ENCODE results near the gene VPS37B. TPM values are rescaled to one million over a fixed set of nuclear protein-coding genes. Genes with fewer than 3 reads are reported as not detected.

The VPS37B gene
- total RNA-seq, 6 experiments from 2014 or later: 5.2 to 6.7 (median 6.0) TPM

DNA sequence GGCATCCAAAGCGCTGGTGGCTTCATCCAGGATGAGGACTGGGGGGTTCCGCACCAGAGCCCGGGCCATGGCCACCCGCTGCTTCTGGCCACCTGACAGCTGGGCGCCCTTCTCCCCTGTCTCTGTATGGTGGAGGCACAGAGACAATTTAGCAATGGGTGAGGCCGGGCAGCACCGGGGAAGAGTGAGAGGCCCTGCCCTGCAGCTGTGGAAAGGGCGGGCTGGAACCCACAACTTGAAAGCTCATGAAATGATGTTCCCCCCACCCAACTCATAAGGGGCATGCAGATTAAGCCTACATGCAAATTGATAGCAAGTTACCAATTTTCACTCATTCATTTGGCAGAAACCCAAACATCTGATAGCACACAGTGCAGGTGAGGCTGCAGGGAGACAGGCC lies 36.3 kb upstream of the VPS37B start:
- Histone ChIP-seq H3K27ac (no peak overlapping the region), H3K9me3 (no peaks in the 10 kb centered on the region), H3K27me3 (no peaks in the 10 kb centered on the region), H3K4me3 (no peak overlapping the region), H3K36me3 (no peaks in the 10 kb centered on the region), H3K4me1 (peaks cover 0 to 11% (median 2%) of the 10 kb centered on the region in 4 donors)
- no peak for ATAC-seq
- TF ChIP-seq, protein P1, sequence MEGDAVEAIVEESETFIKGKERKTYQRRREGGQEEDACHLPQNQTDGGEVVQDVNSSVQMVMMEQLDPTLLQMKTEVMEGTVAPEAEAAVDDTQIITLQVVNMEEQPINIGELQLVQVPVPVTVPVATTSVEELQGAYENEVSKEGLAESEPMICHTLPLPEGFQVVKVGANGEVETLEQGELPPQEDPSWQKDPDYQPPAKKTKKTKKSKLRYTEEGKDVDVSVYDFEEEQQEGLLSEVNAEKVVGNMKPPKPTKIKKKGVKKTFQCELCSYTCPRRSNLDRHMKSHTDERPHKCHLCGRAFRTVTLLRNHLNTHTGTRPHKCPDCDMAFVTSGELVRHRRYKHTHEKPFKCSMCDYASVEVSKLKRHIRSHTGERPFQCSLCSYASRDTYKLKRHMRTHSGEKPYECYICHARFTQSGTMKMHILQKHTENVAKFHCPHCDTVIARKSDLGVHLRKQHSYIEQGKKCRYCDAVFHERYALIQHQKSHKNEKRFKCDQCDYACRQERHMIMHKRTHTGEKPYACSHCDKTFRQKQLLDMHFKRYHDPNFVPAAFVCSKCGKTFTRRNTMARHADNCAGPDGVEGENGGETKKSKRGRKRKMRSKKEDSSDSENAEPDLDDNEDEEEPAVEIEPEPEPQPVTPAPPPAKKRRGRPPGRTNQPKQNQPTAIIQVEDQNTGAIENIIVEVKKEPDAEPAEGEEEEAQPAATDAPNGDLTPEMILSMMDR (IDR thresholded peaks at IDR 0.05): no peak
- TF ChIP-seq POLR2A (IDR thresholded peaks at IDR 0.05): no peak
- DNase-seq: no peak
- 100% methylated on average over 3 of the region's 8 CpGs for WGBS (ENCODE audit: insufficient coverage, low coverage, low lambda C conversion rate, missing lambda C conversion rate)
- intact Hi-C loops (cut with DNase I): no loop called here

- H3K4me1 ChIP-seq: peaks cover 0 to 8% (median 2%) of the 10 kb centered on the region in 4 donors
- DNase-seq (no peak), ATAC-seq (no peak)
These were observed 33.9 kb upstream of the VPS37B start for GRCh38 chr12:122929812-122930211.

DNA sequence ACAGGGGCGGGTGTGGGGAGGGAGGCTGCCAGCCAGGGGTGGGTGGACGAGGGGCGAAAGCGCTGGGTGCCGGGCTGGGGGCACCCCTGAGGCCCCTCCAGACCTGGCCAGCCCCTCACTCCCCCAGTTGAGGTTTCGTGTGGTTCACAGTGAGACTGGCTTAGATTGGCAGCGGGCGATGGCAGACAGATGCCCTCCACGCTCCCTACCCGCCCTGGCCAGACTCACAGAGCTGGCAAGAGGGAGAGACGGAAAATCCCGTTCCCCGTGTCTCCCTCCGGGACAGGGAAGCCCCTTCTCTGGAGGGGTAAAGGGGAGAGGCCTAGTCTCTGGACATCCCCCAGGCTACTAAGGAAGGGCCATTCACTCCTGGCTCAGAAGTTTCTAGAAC lies 33.2 kb upstream of the VPS37B start:
- peak in 3 of 4 donors; percentile 38 to 51 (median 50) for ATAC-seq
- no peaks in the 10 kb centered on the region for H3K9me3 ChIP-seq
- DNase-seq: no peak
- WGBS (ENCODE audit: insufficient coverage, low coverage, low lambda C conversion rate, missing lambda C conversion rate): 52% methylated on average over 9 of the region's 14 CpGs
- no peaks in the 10 kb centered on the region for H3K27me3 ChIP-seq
- H3K36me3 ChIP-seq: no peaks in the 10 kb centered on the region
- no peak overlapping the region for H3K4me3 ChIP-seq
- peak overlapping the region in 1 of 3 donors; percentile 60 for H3K27ac ChIP-seq
- no peak for TF ChIP-seq POLR2A (IDR thresholded peaks at IDR 0.05)
- TF ChIP-seq, protein P1 (IDR thresholded peaks at IDR 0.05): no peak
- intact Hi-C loops (cut with DNase I): no loop called here
- H3K4me1 ChIP-seq: peaks cover 0 to 8% (median 2%) of the 10 kb centered on the region in 4 donors

More at GRCh38 chr12:122929812-122930211, 33.9 kb upstream of the VPS37B start:
- Histone ChIP-seq H3K4me3 (no peak overlapping the region), H3K27me3 (no peaks in the 10 kb centered on the region), H3K27ac (peak overlapping the region in 1 of 3 donors; percentile 60), H3K9me3 (no peaks in the 10 kb centered on the region), H3K36me3 (no peaks in the 10 kb centered on the region)
- WGBS (ENCODE audit: insufficient coverage, low coverage, low lambda C conversion rate, missing lambda C conversion rate): no CpG with 5 or more reads among the region's 23 CpGs
- TF ChIP-seq, protein P1 (IDR thresholded peaks at IDR 0.05): no peak
- TF ChIP-seq POLR2A (IDR thresholded peaks at IDR 0.05): no peak
- intact Hi-C loops (cut with DNase I): no loop called here

- H3K9me3 ChIP-seq: no peaks in the 10 kb centered on the region
- no peak overlapping the region for H3K4me3 ChIP-seq
- H3K27ac ChIP-seq: peak overlapping the region in 1 of 3 donors; percentile 73
- H3K4me1 ChIP-seq: peaks cover 0 to 8% (median 2%) of the 10 kb centered on the region in 4 donors
- no peaks in the 10 kb centered on the region for H3K36me3 ChIP-seq
- H3K27me3 ChIP-seq: no peaks in the 10 kb centered on the region
- peak; percentile 84 to 94 (median 88) for ATAC-seq
- peak in 2 of 3 donors; percentile 66 to 80 for DNase-seq
- 68% methylated on average over 11 of the region's 12 CpGs for WGBS (ENCODE audit: insufficient coverage, low coverage, low lambda C conversion rate, missing lambda C conversion rate)
- intact Hi-C loops (cut with DNase I): no loop called here
- TF ChIP-seq POLR2A (IDR thresholded peaks at IDR 0.05): no peak
- TF ChIP-seq, protein P1 (IDR thresholded peaks at IDR 0.05): no peak
These were observed 32.7 kb upstream of the VPS37B start for GRCh38 chr12:122928404-122929147.

All from right lobe of liver (tissue), 6 donors.